Trophoblast cell (in vitro differentiated cells and primary cell): ENCODE measurements around the gene DLX1.
A peak's percentile ranks its signal among the peaks of the same experiment; 100 is the strongest.

Experiments used
- DNase-seq, 2 donors: peaks; one replicate each; pipeline ENCODE4 v3.0.0-alpha.2; 2016
- H2AFZ ChIP-seq: 2 replicates; pipeline ENCODE4 v1.6.1; 2013; ENCODE audit warnings: low read length, moderate library complexity, mild to moderate bottlenecking; ENCODE audit not compliant: insufficient read depth, poor library complexity
- H2AK5ac ChIP-seq: 2 replicates; pipeline ENCODE4 v1.6.1; 2013; ENCODE audit warnings: mild to moderate bottlenecking, low read length
- H2BK120ac ChIP-seq: 2 replicates; pipeline ENCODE4 v1.6.1; 2013; ENCODE audit warnings: low read length, mild to moderate bottlenecking, moderate library complexity; ENCODE audit not compliant: insufficient read depth, poor library complexity
- H2BK12ac ChIP-seq: 2 replicates; pipeline ENCODE4 v1.6.1; 2013; ENCODE audit warnings: mild to moderate bottlenecking, low read length, moderate library complexity
- H2BK5ac ChIP-seq: 2 replicates; pipeline ENCODE4 v1.6.1; 2013; ENCODE audit warnings: low read length, low read depth, moderate library complexity, mild to moderate bottlenecking; ENCODE audit not compliant: poor library complexity
- H3K14ac ChIP-seq: 2 replicates; pipeline ENCODE4 v1.6.1; 2013; ENCODE audit warnings: mild to moderate bottlenecking, low read length
- H3K18ac ChIP-seq: 2 replicates; pipeline ENCODE4 v1.6.1; 2013; ENCODE audit warnings: mild to moderate bottlenecking, low read length
- H3K23ac ChIP-seq: 2 replicates; pipeline ENCODE4 v1.6.1; 2013; ENCODE audit warnings: low read length
- H3K27ac ChIP-seq: 2 replicates; pipeline ENCODE4 v1.5.1; 2013; ENCODE audit warnings: low read depth, mild to moderate bottlenecking, inconsistent platforms, low read length, moderate library complexity
- H3K27me3 ChIP-seq: 2 replicates; pipeline ENCODE4 v1.6.1; 2013; ENCODE audit warnings: inconsistent platforms, mild to moderate bottlenecking, low read length, moderate library complexity; ENCODE audit not compliant: insufficient read depth
- H3K36me3 ChIP-seq, 2 experiments: 1 replicate in 1 of 2; 2 replicates in 1 of 2; pipeline ENCODE4 v1.6.1; 2013; ENCODE audit warnings: low read length in 2 of 2, mild to moderate bottlenecking in 2 of 2, moderate library complexity in 1 of 2; ENCODE audit not compliant: insufficient read depth in 2 of 2, control insufficient read depth in 1 of 2
- H3K4ac ChIP-seq: 2 replicates; pipeline ENCODE4 v1.6.1; 2013; ENCODE audit warnings: low read depth, mild to moderate bottlenecking, low read length, moderate library complexity
- H3K4me1 ChIP-seq, 2 experiments: 1 replicate in 1 of 2; 2 replicates in 1 of 2; pipeline ENCODE4 v1.6.1; 2013; ENCODE audit warnings: low read length in 2 of 2, mild to moderate bottlenecking in 2 of 2, moderate library complexity in 1 of 2; ENCODE audit not compliant: insufficient read depth in 2 of 2, control insufficient read depth in 1 of 2
- H3K4me2 ChIP-seq: 2 replicates; pipeline ENCODE4 v1.6.1; 2013; ENCODE audit warnings: inconsistent platforms, mild to moderate bottlenecking, low read length, moderate library complexity
- H3K4me3 ChIP-seq: 2 replicates; pipeline ENCODE4 v1.5.1; 2013; ENCODE audit warnings: mild to moderate bottlenecking, low read depth, low read length, inconsistent platforms
- H3K79me1 ChIP-seq: one replicate; pipeline ENCODE4 v1.6.1; 2013; ENCODE audit warnings: low read length
- H3K79me2 ChIP-seq: 2 replicates; pipeline ENCODE4 v1.6.1; 2013; ENCODE audit warnings: low read length, mild to moderate bottlenecking; ENCODE audit not compliant: control insufficient read depth, insufficient read depth, poor library complexity
- H3K9ac ChIP-seq: 2 replicates; pipeline ENCODE4 v1.6.1; 2013; ENCODE audit warnings: mild to moderate bottlenecking, low read length
- H3K9me3 ChIP-seq: 2 replicates; pipeline ENCODE4 v1.6.1; 2013; ENCODE audit warnings: low read depth, mild to moderate bottlenecking, control low read depth, inconsistent platforms, low read length; ENCODE audit not compliant: insufficient read depth
- H4K12ac ChIP-seq: 2 replicates; pipeline ENCODE4 v1.6.1; 2013; ENCODE audit warnings: low read depth, mild to moderate bottlenecking, low read length, moderate library complexity
- H4K8ac ChIP-seq: 2 replicates; pipeline ENCODE4 v1.6.1; 2013; ENCODE audit warnings: low read depth, mild to moderate bottlenecking, low read length, moderate library complexity
- H4K91ac ChIP-seq: one replicate; pipeline ENCODE4 v1.6.1; 2013; ENCODE audit warnings: low read depth, mild to moderate bottlenecking, low read length, moderate library complexity
- WGBS: extraction: QIAGEN DNeasy Blood & Tissue Kit; methylation state at CpG from one replicate; pipeline ENCODE4 v1.1.7; 2013; ENCODE audit warnings: missing lambda C conversion rate; ENCODE audit not compliant: insufficient read length, insufficient coverage; ENCODE audit errors: extremely low coverage; 5-methylcytosine and 5-hydroxymethylcytosine counted together

The DLX1 gene

DNA sequence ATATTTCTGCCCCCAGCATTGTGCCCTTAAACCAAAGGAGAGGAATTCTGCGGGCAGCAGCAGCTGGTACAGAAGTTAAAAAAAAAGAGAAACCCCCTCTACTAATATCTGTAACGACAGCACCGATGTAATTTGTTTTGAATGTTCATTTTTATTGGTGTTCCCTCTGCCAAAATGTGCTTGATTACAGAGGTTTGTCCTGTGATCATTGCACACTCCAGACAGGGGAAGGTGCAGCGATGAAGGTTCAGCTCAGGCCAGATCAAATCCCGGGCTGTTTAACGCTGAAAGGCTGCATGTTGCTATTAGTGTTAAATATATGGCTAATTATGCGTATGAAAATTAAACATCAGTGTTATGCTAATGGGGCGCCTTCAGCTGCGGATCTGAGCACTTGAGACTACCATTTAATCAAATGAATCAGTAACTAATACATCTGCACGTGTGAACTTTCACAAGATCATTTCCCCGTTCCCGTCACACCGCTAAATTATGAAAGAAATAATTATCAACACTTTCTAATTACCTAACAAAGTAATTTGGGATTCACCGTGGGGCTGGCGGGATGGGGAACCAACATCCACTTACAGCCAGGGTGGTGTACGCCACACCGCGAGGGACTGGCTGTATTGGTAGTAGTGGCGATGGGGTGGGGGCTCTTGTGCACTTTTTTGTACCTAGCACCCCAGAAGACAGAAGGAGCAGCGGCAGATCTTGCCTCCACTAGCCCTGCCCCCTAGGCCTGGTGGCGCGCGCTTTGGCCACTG is 1.5 kb upstream of the DLX1 start:
- peaks cover 60% of the 10 kb centered on the region for H3K27me3 ChIP-seq
- H2BK12ac ChIP-seq = no peak overlapping the region
- H3K23ac ChIP-seq = no peak overlapping the region
- H3K4me1 ChIP-seq = peaks cover 13 to 34% of the 10 kb centered on the region in 2 experiments
- H3K4ac ChIP-seq = no peak overlapping the region
- no peak overlapping the region for H3K9ac ChIP-seq
- no peak overlapping the region for H3K18ac ChIP-seq
- H3K79me1 ChIP-seq = peaks cover 35% of the 10 kb centered on the region
- DNase-seq = no peak
- H2BK120ac ChIP-seq = no peak overlapping the region
- peaks cover 7% of the 10 kb centered on the region for H3K9me3 ChIP-seq
- no peak overlapping the region for H4K12ac ChIP-seq
- H3K79me2 ChIP-seq = peaks cover 10% of the 10 kb centered on the region
- H3K4me3 ChIP-seq = no peak overlapping the region
- no CpG with 5 or more reads among the region's 23 CpGs for WGBS
- H3K4me2 ChIP-seq = peak overlapping the region; percentile 95
- no peak overlapping the region for H2AFZ ChIP-seq
- H3K36me3 ChIP-seq = peaks cover 0 to 8% of the 10 kb centered on the region in 2 experiments
- H3K27ac ChIP-seq = no peak overlapping the region
- H4K8ac ChIP-seq = no peak overlapping the region
- no peak overlapping the region for H3K14ac ChIP-seq
- H4K91ac ChIP-seq = no peak overlapping the region
- no peak overlapping the region for H2AK5ac ChIP-seq
- no peak overlapping the region for H2BK5ac ChIP-seq

DNA sequence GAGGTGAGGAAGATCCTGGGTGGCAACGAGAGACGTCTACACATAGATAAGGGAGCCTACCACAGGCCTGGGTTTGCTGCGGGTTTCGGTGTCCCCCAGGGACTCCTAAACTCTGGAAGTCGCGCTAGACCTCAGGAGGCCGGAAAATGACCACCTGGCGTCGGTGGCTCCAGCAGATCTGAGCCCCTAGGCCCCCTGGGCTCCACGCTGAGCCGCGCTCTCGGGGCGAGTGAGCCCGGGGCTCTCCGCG is 987 bp upstream of the DLX1 start:
- no peak overlapping the region for H3K27ac ChIP-seq
- H3K4me3 ChIP-seq = peak overlapping the region; percentile 71
- H3K14ac ChIP-seq = no peak overlapping the region
- no peak overlapping the region for H2BK120ac ChIP-seq
- no peak overlapping the region for H2AK5ac ChIP-seq
- H3K79me1 ChIP-seq = peaks cover 35% of the 10 kb centered on the region
- WGBS = no CpG with 5 or more reads among the region's 17 CpGs
- no peak overlapping the region for H4K12ac ChIP-seq
- H3K23ac ChIP-seq = no peak overlapping the region
- no peak overlapping the region for H3K18ac ChIP-seq
- H3K4me2 ChIP-seq = peak overlapping the region; percentile 95
- peaks cover 10% of the 10 kb centered on the region for H3K79me2 ChIP-seq
- peak overlapping the region; percentile 2 for H2AFZ ChIP-seq
- no peak for DNase-seq
- peaks cover 0 to 8% of the 10 kb centered on the region in 2 experiments for H3K36me3 ChIP-seq
- peaks cover 13 to 34% of the 10 kb centered on the region in 2 experiments for H3K4me1 ChIP-seq
- no peak overlapping the region for H4K8ac ChIP-seq
- peaks cover 7% of the 10 kb centered on the region for H3K9me3 ChIP-seq
- H3K9ac ChIP-seq = no peak overlapping the region
- no peak overlapping the region for H3K4ac ChIP-seq
- no peak overlapping the region for H2BK12ac ChIP-seq
- H2BK5ac ChIP-seq = no peak overlapping the region
- H3K27me3 ChIP-seq = peaks cover 59% of the 10 kb centered on the region
- H4K91ac ChIP-seq = no peak overlapping the region

DNA sequence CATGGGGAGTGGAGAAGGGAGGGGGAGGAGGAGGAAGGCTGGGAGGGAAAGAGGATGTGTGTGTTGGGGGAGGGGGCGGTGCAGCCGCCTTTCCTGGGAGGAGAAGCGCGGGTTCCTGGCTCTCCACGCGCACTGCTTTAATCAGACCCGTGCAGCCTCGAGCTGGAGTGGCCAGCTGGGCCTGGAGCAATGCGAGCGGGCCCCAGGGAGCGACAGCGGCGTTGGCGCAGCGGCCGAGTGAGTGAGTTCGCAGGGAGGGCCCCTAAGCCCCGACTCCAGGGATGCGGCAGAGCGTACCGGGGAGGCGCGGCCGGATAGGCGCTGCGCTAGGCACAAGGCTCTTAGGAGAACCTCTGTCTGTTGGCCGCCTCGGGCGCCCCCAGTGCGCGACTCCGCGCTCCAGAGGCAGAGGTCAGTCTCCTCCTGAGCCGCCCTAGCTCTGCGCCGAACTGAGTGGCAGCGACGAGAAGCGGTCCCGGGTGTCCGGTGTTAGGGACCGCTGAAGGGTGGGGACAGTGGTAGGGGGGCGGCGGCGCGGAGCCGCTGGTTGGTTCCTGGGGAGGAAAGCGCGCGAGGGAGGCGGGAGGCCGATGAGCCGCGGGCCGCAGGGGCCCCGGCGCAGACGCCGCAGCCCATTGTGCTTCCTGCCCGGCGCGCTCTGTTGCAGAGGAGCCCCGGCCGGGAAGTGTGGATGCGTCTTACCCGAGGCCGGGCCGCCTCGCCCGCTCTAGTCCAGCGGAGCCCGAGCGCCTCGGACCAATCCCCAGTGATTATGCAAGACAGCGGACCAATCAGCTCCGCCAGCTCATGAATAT is 455 bp upstream of the DLX1 start:
- H3K36me3 ChIP-seq = peaks cover 0 to 8% of the 10 kb centered on the region in 2 experiments
- peak overlapping the region; percentile 46 for H3K14ac ChIP-seq
- peak; percentile 83 to 90 for DNase-seq
- peak overlapping the region; percentile 71 for H3K4me3 ChIP-seq
- H3K4me1 ChIP-seq = peaks cover 17 to 38% of the 10 kb centered on the region in 2 experiments
- peak overlapping the region; percentile 10 for H4K12ac ChIP-seq
- H2BK12ac ChIP-seq = peak overlapping the region; percentile 28
- peak overlapping the region; percentile 58 for H4K91ac ChIP-seq
- H3K4ac ChIP-seq = peak overlapping the region; percentile 13
- H3K9ac ChIP-seq = peak overlapping the region; percentile 70
- WGBS = no CpG with 5 or more reads among the region's 76 CpGs
- H2AFZ ChIP-seq = peak overlapping the region; percentile 2
- H3K23ac ChIP-seq = no peak overlapping the region
- peaks cover 7% of the 10 kb centered on the region for H3K9me3 ChIP-seq
- H3K79me2 ChIP-seq = peaks cover 10% of the 10 kb centered on the region
- peak overlapping the region; percentile 95 for H3K4me2 ChIP-seq
- H4K8ac ChIP-seq = peak overlapping the region; percentile 49
- H2BK120ac ChIP-seq = peak overlapping the region; percentile 4
- H3K27ac ChIP-seq = peak overlapping the region; percentile 49
- H3K18ac ChIP-seq = peak overlapping the region; percentile 63
- H3K27me3 ChIP-seq = peaks cover 59% of the 10 kb centered on the region
- peak overlapping the region; percentile 67 for H2BK5ac ChIP-seq
- no peak overlapping the region for H2AK5ac ChIP-seq
- H3K79me1 ChIP-seq = peaks cover 35% of the 10 kb centered on the region

DNA sequence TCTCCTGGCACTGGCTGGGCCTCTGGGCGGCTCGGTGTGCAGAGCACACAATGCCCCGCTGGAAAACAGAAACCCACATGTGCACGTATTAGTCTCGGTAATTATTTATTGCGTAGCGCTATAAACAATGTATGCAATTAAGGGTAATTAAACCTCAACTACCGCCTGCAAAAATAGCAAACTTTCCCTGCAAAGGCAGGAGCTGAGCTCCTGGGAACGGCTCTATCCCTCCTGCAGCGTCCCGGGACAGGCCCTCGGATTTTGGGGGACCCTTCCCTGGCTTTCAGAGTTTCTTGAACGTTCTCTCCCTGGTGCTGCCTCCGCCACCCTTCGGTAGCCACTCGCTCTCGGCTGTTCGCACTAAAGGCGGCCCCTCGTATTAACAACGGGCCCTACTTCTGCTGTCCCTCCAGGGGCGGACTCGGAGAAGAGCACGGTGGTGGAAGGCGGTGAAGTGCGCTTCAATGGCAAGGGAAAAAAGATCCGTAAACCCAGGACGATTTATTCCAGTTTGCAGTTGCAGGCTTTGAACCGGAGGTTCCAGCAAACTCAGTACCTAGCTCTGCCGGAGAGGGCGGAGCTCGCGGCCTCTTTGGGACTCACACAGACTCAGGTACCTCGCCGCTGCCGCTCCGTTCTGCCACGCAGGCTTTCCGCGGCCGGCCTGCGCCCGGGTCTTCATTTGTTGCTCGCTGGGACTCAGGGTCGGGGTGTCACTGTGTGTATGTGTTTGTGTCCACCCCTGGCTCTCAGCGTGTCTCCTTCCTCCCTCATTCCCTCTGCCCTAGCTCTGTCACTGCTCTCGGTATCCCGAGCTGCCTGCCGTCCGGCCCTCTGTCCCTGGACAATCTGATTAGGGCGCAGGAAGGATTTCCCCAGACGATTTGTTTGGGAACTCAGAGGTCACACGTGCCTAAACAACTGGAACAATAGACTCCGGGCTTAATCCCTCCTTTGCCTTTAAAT is 1.2 kb downstream of the DLX1 start:
- Histone ChIP-seq H2AK5ac (peak overlapping the region; percentile 45), H3K9me3 (peaks cover 5% of the 10 kb centered on the region), H3K27me3 (peaks cover 43% of the 10 kb centered on the region), H3K4me3 (peak overlapping the region; percentile 62), H3K14ac (peak overlapping the region; percentile 62), H4K8ac (peak overlapping the region; percentile 78), H3K4ac (peak overlapping the region; percentile 3), H3K4me2 (peak overlapping the region; percentile 95), H3K36me3 (peaks cover 0 to 8% of the 10 kb centered on the region in 2 experiments), H2BK12ac (peak overlapping the region; percentile 51), H4K12ac (no peak overlapping the region), H3K79me1 (peaks cover 44% of the 10 kb centered on the region), H3K4me1 (peaks cover 24 to 38% of the 10 kb centered on the region in 2 experiments), H2BK120ac (peak overlapping the region; percentile 78), H3K18ac (peak overlapping the region; percentile 55), H2BK5ac (peak overlapping the region; percentile 55), H3K23ac (no peak overlapping the region), H3K27ac (peak overlapping the region; percentile 7), H4K91ac (peak overlapping the region; percentile 91), H3K9ac (peak overlapping the region; percentile 74), H2AFZ (no peak overlapping the region), H3K79me2 (peaks cover 13% of the 10 kb centered on the region)
- no CpG with 5 or more reads among the region's 54 CpGs for WGBS
- DNase-seq = peak in 1 of 2 donors; percentile 69
